Stimulated activated CD4-positive, alpha-beta T cell treated with anti-CD3 and anti-CD28 coated beads, Interleukin-1b, Interleukin-23, amount 100 ng/mL, for 1 hour (primary cell): ENCODE results near the gene NLN.
"Not testable (repeated sequence)": the region's sequence is repeated elsewhere in the genome, so short reads cannot be mapped to it uniquely, and the experiment has no call there.

Experiments
- DNase-seq, 2 donors: peaks; one replicate each; pipeline ENCODE4 v3.0.0-alpha.2; 2020; ENCODE audit warnings: low read depth in 2 of 2

Gene NLN

DNA sequence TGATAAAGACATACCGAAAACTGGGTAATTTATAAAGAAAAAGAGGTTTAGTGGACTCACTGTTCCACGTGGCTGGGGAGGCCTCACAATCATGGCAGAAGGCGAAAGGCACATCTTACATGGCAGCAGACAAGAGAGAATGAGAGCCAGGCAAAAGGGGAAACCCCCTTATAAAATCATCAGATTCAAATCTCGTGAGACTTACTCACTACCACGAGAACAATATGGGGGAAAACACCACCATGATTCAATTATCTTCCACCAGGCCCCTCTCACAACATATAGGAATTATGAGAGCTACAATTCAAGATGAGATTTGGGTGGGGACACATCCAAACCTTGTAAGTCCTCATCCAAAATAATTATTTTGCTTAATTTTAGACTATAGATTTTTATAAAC lies 149.8 kb downstream of the NLN start:
- DNase-seq, result not testable (repeated sequence)

DNA sequence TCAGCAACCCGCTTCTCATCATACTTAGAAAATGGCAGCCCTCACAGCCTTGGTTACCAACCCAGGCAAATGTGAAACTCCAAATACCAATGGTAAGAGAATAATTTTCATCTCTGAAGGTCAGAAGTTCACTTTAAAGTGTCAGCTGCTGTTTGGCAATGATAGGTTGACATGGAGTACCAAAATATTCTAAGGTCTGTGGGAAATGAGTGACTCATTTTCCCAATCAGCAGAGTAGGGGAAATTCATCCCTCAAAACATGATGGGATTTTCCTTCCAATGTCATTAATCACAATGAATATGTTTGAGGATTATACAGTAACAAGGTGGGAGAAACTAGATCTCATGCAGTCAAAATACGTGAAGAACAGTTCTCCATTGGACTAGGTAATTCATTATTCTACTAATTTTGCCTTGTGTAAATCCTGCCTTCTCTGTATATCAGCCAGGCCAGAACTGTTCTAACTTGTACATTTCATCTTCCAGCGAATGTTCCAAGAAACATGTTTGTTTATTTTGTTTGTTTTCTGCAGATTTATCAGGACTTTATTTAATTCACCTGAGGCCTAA lies 151.3 kb downstream of the NLN start:
- no peak for DNase-seq

DNA sequence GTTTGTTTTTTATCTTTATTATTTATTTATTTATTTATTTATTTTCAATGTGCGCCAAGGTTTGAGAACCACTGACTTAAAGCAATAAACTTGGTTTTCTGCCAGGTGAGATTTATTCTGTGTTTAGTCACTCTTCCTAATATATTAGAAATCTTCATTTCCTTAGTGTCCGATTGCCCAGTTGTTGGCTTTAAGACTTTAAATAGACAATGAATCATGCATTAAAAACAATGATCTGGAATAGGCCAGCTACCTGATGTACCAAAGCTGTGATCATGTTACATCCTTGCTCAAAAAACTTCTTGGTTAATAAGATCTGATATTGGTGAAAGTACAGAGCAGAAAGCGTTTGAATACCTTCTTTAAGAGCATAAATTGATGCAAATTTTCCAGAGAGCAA lies 152.2 kb downstream of the NLN start:
- DNase-seq, result no peak

DNA sequence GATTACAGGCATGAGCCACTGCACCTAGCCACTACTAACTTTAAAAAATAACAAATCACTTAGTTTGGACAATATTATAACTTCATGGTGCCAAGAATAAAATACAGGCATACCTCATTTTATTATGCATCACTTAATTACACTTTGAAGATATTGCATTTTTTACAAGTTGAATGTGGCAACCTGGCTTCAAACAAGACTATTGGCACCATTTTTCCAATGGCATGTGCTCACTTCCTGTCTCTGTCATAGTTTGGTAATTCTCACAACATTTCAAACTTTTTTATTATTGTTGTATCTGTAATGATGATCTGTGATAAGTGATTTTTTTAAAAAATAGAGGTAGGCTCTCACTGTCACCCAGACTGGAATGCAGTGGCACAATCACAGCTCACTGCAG lies 154.5 kb downstream of the NLN start:
- DNase-seq, result no peak

GRCh38 chr5:65876970-65877369 lies 155.0 kb downstream of the NLN start:
- DNase-seq, result no peak
